WTC11 (cell line): ENCODE measurements around the gene IRAK2. TPM values are rescaled to one million over a fixed set of nuclear protein-coding genes. Genes with fewer than 3 reads are reported as not detected.

Experiments
- ATAC-seq: fragments of 200-7000 bp; cut with Tn5 transposase; 2 replicates; pipeline ENCODE4 v1.10.0; 2021; ENCODE audit warnings: mild to moderate bottlenecking, moderate library complexity
- CTCF ChIA-PET: fragments of 300-600 bp; sonication (Branson Sonifier 250); formaldehyde crosslinking; loops from one replicate; lab custom pipeline; 2021; ENCODE audit warnings: antibody characterized with exemption; lab: Charles Lee
- POLR2A ChIA-PET: fragments of 350-600 bp; sonication (Branson Sonifier 250); formaldehyde crosslinking; loops from one replicate; lab custom pipeline; 2021; ENCODE audit warnings: antibody characterized with exemption; lab: Charles Lee
- DNase-seq: peaks from one replicate; pipeline ENCODE4 v3.0.0; 2021; ENCODE audit warnings: low spot score
- H3K27ac Mint-ChIP-seq: 2 replicates; pipeline ENCODE4 v1.8.0; 2021; ENCODE audit warnings: mixed read lengths
- H3K27me3 Mint-ChIP-seq: 2 replicates; pipeline ENCODE4 v1.8.0; 2021; ENCODE audit warnings: low read depth, mild to moderate bottlenecking, moderate library complexity, mixed read lengths
- H3K36me3 Mint-ChIP-seq: 2 replicates; pipeline ENCODE4 v1.8.0; 2021; ENCODE audit warnings: mixed read lengths
- H3K4me1 Mint-ChIP-seq: 2 replicates; pipeline ENCODE4 v1.8.0; 2022; ENCODE audit warnings: mixed read lengths
- H3K4me3 Mint-ChIP-seq: 2 replicates; pipeline ENCODE4 v1.8.0; 2021; ENCODE audit warnings: mild to moderate bottlenecking, moderate library complexity, mixed read lengths
- H3K9me3 Mint-ChIP-seq: 2 replicates; pipeline ENCODE4 v1.8.0; 2021; ENCODE audit warnings: mixed read lengths
- ATF3 ChIP-seq: sonication (generic); formaldehyde crosslinking; conservative IDR thresholded peaks from 2 replicates; pipeline ENCODE4 v1.8.1; 2022; ENCODE audit warnings: mild to moderate bottlenecking, missing genetic modification reagents
- CREB1 ChIP-seq: sonication (generic); formaldehyde crosslinking; IDR thresholded peaks from 2 replicates; pipeline ENCODE4 v1.8.0; 2023; ENCODE audit warnings: mild to moderate bottlenecking, missing genetic modification reagents
- CREM ChIP-seq: sonication (generic); formaldehyde crosslinking; IDR thresholded peaks from 2 replicates; pipeline ENCODE4 v1.8.1; 2022; ENCODE audit warnings: mild to moderate bottlenecking, missing genetic modification reagents, moderate library complexity
- CTCF ChIP-seq: fragments of 200-600 bp; IDR thresholded peaks from 2 replicates; pipeline ENCODE4 v1.8.0; 2022; ENCODE audit warnings: antibody characterized with exemption
- E2F4 ChIP-seq: sonication (generic); formaldehyde crosslinking; IDR thresholded peaks from 2 replicates; pipeline ENCODE4 v1.8.1; 2022; ENCODE audit warnings: low read depth, mild to moderate bottlenecking, moderate library complexity, missing genetic modification reagents, borderline replicate concordance
- PRDM15 ChIP-seq: sonication (generic); formaldehyde crosslinking; IDR thresholded peaks from 2 replicates; pipeline ENCODE4 v1.8.0; 2022; ENCODE audit warnings: missing genetic modification reagents
- SMAD4 ChIP-seq: sonication (generic); formaldehyde crosslinking; IDR thresholded peaks from 2 replicates; pipeline ENCODE4 v1.8.0; 2022; ENCODE audit warnings: mild to moderate bottlenecking, missing genetic modification reagents
- STAT6 ChIP-seq: sonication (generic); formaldehyde crosslinking; conservative IDR thresholded peaks from 2 replicates; pipeline ENCODE4 v1.8.1; 2023; ENCODE audit warnings: mild to moderate bottlenecking, low read depth, missing genetic modification reagents, moderate library complexity
- USF1 ChIP-seq: sonication (generic); formaldehyde crosslinking; IDR thresholded peaks from 2 replicates; pipeline ENCODE4 v1.8.0; 2022; ENCODE audit warnings: mild to moderate bottlenecking, missing genetic modification reagents
- USF2 ChIP-seq: sonication (generic); formaldehyde crosslinking; IDR thresholded peaks from 2 replicates; pipeline ENCODE4 v1.8.1; 2023; ENCODE audit warnings: mild to moderate bottlenecking, missing genetic modification reagents, moderate library complexity
- ZBTB21 ChIP-seq: sonication (generic); formaldehyde crosslinking; IDR thresholded peaks from 2 replicates; pipeline ENCODE4 v1.8.1; 2023; ENCODE audit warnings: mild to moderate bottlenecking, missing genetic modification reagents, borderline replicate concordance
- ZNF219 ChIP-seq: sonication (generic); formaldehyde crosslinking; IDR thresholded peaks from 2 replicates; pipeline ENCODE4 v1.8.0; 2023; ENCODE audit warnings: missing genetic modification reagents, mild to moderate bottlenecking, borderline replicate concordance
- ZNF317 ChIP-seq: sonication (generic); formaldehyde crosslinking; IDR thresholded peaks from 2 replicates; pipeline ENCODE4 v1.8.1; 2023; ENCODE audit warnings: low read depth, mild to moderate bottlenecking, moderate library complexity, missing genetic modification reagents, borderline replicate concordance
- total RNA-seq: library from RNA; stranded (reverse); gene quantifications from 3 replicates; pipeline ENCODE4 v1.2.3, GENCODE V29; 2021

IRAK2 gene
- total RNA-seq, 1 experiment from 2014 or later: 1.4 TPM

- ChIA-PET CTCF (interaction anchor here (0.9 to 1.8 kb wide), 5 partner anchors 10 to 71 kb away, joined by 3 to 7 read pairs (median 4); no protein-coding TSS in a partner anchor), POLR2A (no interaction called here)
- ATAC-seq (peak; percentile 79), DNase-seq (peak; percentile 32)
- no peaks in the 10 kb centered on the region for H3K27me3 Mint-ChIP-seq
- peaks cover 8% of the 10 kb centered on the region for H3K4me1 Mint-ChIP-seq
- TF ChIP-seq CTCF: no peak
- no peak for TF ChIP-seq E2F4 (CRISPR knock-in tag)
- TF ChIP-seq ZNF219 (CRISPR knock-in tag): no peak
- TF ChIP-seq ATF3 (CRISPR knock-in tag): no peak
- no peak for TF ChIP-seq PRDM15
- no peak for TF ChIP-seq STAT6 (CRISPR knock-in tag)
- no peak for TF ChIP-seq CREB1 (CRISPR knock-in tag)
- TF ChIP-seq CREM (CRISPR knock-in tag): no peak
- no peak for TF ChIP-seq USF2 (CRISPR knock-in tag)
- TF ChIP-seq ZNF317: no peak
- TF ChIP-seq USF1: no peak
- TF ChIP-seq ZBTB21: no peak
- no peak for TF ChIP-seq SMAD4
- peak overlapping the region; percentile 80 for H3K27ac Mint-ChIP-seq
- H3K4me3 Mint-ChIP-seq: no peak overlapping the region
- H3K9me3 Mint-ChIP-seq: no peaks in the 10 kb centered on the region
- no peaks in the 10 kb centered on the region for H3K36me3 Mint-ChIP-seq
These were observed 28.4 kb downstream of the IRAK2 start for GRCh38 chr3:10192953-10193691.
